GM19193 (cell line): ENCODE data around the gene DHX34.

Experiments
- POLR2A ChIP-seq: IDR thresholded peaks from 4 replicates; pipeline ENCODE4 v1.6.1; 2011; ENCODE audit not compliant: insufficient read depth, insufficient read length; ENCODE audit errors: extremely low read depth

DHX34 gene

GRCh38 chr19:47319923-47320871, 28.9 kb upstream of the DHX34 start:
- no peak for TF ChIP-seq POLR2A

GRCh38 chr19:47321630-47322029, 27.5 kb upstream of the DHX34 start:
- TF ChIP-seq POLR2A = no peak

GRCh38 chr19:47322058-47322457, 27.1 kb upstream of the DHX34 start:
- no peak for TF ChIP-seq POLR2A

- TF ChIP-seq POLR2A = no peak
Observed at GRCh38 chr19:47323409-47323808, 25.7 kb upstream of the DHX34 start.

- TF ChIP-seq POLR2A = no peak
Observed at GRCh38 chr19:47323872-47324271, 25.2 kb upstream of the DHX34 start.

- TF ChIP-seq POLR2A = no peak
Observed at GRCh38 chr19:47324502-47324901, 24.6 kb upstream of the DHX34 start.

GRCh38 chr19:47330466-47330869, 18.6 kb upstream of the DHX34 start:
- TF ChIP-seq POLR2A = no peak

GRCh38 chr19:47331490-47331889, 17.6 kb upstream of the DHX34 start:
- no peak for TF ChIP-seq POLR2A

- TF ChIP-seq POLR2A = no peak
Observed at GRCh38 chr19:47331931-47332547, 17.1 kb upstream of the DHX34 start, which contains the start of gene C5AR2. Gene C5AR2 (plus strand): TSS chr19:47332175. CDS start chr19:47340800, 8,625 bp downstream.

- TF ChIP-seq POLR2A = no peak
Observed at GRCh38 chr19:47339196-47339880, 9.8 kb upstream of the DHX34 start.

GRCh38 chr19:47340477-47341208, 8.5 kb upstream of the DHX34 start:
- TF ChIP-seq POLR2A = no peak

GRCh38 chr19:47341734-47342133, 7.4 kb upstream of the DHX34 start:
- TF ChIP-seq POLR2A = no peak

- TF ChIP-seq POLR2A = no peak
Observed at GRCh38 chr19:47343194-47343802, 5.8 kb upstream of the DHX34 start.

GRCh38 chr19:47344425-47344824, 4.7 kb upstream of the DHX34 start:
- no peak for TF ChIP-seq POLR2A

GRCh38 chr19:47350630-47351029, 1.5 kb downstream of the DHX34 start:
- no peak for TF ChIP-seq POLR2A

- TF ChIP-seq POLR2A = no peak
Observed at GRCh38 chr19:47351548-47351947, 2.4 kb downstream of the DHX34 start.
